Neuron (in vitro differentiated cells): ENCODE data around the gene PRDM15.

Source experiments
- H2AFZ ChIP-seq: one replicate; pipeline ENCODE4 v1.6.1; 2013; ENCODE audit warnings: low read depth, mild to moderate bottlenecking, inconsistent platforms, low read length, moderate library complexity
- H3K27me3 ChIP-seq: one replicate; pipeline ENCODE4 v1.6.1; 2013; ENCODE audit warnings: low read length; ENCODE audit not compliant: insufficient read depth
- H3K36me3 ChIP-seq: one replicate; pipeline ENCODE4 v1.6.1; 2013; ENCODE audit warnings: low read length; ENCODE audit not compliant: insufficient read depth
- H3K4me1 ChIP-seq: one replicate; pipeline ENCODE4 v1.6.1; 2013; ENCODE audit warnings: low read length; ENCODE audit not compliant: insufficient read depth
- H3K4me3 ChIP-seq: 2 replicates; pipeline ENCODE4 v1.5.1; 2013; ENCODE audit warnings: mild to moderate bottlenecking, low read length, moderate library complexity
- H3K9me3 ChIP-seq: one replicate; pipeline ENCODE4 v1.6.1; 2013; ENCODE audit warnings: low read length

The PRDM15 gene

DNA sequence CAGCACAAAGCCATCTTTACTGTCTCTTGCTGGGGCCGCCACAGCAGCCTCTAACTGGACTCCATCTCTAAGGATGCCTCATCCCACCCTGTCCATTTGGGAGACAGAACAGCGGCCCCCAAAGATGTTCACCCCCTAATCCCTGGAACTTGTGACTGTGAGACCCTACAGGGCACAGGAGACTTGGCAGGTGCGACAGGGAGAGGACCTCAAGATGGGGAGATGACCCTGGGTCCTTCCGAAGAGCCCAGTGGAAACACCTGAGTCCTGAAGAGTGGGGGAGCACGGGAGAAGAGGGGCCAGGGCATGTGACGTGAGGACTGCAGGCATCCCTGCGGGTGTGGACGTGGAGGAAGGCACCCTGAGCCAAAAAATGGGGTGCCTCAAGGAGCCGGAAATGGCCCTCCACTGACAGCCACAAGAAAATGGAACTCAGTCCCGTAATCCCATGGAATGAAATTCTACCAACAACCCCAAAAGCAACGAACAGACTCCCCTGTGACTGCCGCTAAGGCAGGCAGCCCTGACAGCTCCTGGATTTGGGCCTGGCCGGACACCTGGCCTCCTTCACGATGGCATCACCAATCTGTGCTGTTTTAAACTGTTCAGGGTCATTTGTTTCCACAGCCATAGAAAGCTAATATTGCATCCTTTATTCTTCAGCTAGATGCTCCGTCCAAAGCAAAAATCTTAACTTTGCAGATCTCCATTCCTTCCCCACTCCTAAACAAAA is 40.7 kb upstream of the PRDM15 start:
- H3K36me3 ChIP-seq = peaks cover 9% of the 10 kb centered on the region
- H2AFZ ChIP-seq = no peak overlapping the region
- H3K4me3 ChIP-seq = no peak overlapping the region
- H3K27me3 ChIP-seq = no peaks in the 10 kb centered on the region
- H3K4me1 ChIP-seq = no peaks in the 10 kb centered on the region
- no peaks in the 10 kb centered on the region for H3K9me3 ChIP-seq

- H3K36me3 ChIP-seq = peaks cover 9% of the 10 kb centered on the region
These were observed 39.6 kb upstream of the PRDM15 start for GRCh38 chr21:41918561-41919358.

DNA sequence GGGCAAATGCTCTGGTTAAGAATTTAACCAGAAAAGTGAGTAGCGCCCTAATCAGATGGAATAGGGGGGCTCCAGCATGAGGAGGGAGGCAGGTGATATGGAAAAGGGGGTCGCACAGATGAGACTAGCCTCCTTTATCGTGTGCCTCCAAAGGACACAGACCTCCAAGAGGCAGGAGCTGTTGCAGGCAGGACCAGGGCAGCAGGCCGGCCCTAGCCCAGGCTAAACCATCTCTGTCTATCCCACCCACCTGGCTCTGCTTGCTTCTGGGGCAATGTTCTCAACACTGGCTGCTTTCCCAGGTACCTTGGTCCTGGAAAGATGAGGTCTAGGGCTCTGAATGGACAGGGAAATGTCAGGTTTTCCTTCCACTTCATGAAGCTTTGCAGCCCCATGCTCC is 38.4 kb upstream of the PRDM15 start:
- H3K4me3 ChIP-seq = no peak overlapping the region
- no peaks in the 10 kb centered on the region for H3K4me1 ChIP-seq
- no peaks in the 10 kb centered on the region for H3K9me3 ChIP-seq
- H3K27me3 ChIP-seq = no peaks in the 10 kb centered on the region
- no peak overlapping the region for H2AFZ ChIP-seq
- H3K36me3 ChIP-seq = peaks cover 9% of the 10 kb centered on the region

More at GRCh38 chr21:41918561-41919358, 39.6 kb upstream of the PRDM15 start:
- Histone ChIP-seq H3K4me1 (no peaks in the 10 kb centered on the region), H2AFZ (no peak overlapping the region), H3K27me3 (no peaks in the 10 kb centered on the region), H3K9me3 (no peaks in the 10 kb centered on the region), H3K4me3 (no peak overlapping the region)

GRCh38 chr21:41916888-41917433 is 37.8 kb upstream of the PRDM15 start:
- Histone ChIP-seq H3K36me3 (peaks cover 9% of the 10 kb centered on the region), H3K27me3 (no peaks in the 10 kb centered on the region), H3K4me1 (no peaks in the 10 kb centered on the region), H3K4me3 (no peak overlapping the region), H3K9me3 (no peaks in the 10 kb centered on the region), H2AFZ (no peak overlapping the region)

DNA sequence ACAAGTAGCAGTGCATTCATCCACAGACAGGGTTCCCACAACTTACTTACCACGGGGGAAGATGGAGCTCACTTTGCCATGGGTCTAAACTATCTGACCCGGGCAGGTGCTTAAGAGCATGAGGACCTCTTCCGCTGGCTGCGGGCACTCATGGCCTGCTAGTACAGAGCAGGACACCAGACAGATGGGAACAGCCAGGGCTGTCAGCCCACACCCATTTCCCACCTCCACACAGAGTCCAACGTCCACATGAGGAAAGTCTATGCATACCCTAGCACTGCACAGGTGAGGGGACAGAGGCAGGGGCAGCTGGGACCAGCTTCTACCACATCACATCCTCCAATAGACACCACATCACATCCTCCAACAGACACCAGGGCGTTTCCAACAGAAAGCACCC is 35.8 kb upstream of the PRDM15 start:
- Histone ChIP-seq H3K4me3 (no peak overlapping the region), H3K27me3 (no peaks in the 10 kb centered on the region), H2AFZ (no peak overlapping the region), H3K9me3 (no peaks in the 10 kb centered on the region), H3K4me1 (no peaks in the 10 kb centered on the region), H3K36me3 (peaks cover 9% of the 10 kb centered on the region)

DNA sequence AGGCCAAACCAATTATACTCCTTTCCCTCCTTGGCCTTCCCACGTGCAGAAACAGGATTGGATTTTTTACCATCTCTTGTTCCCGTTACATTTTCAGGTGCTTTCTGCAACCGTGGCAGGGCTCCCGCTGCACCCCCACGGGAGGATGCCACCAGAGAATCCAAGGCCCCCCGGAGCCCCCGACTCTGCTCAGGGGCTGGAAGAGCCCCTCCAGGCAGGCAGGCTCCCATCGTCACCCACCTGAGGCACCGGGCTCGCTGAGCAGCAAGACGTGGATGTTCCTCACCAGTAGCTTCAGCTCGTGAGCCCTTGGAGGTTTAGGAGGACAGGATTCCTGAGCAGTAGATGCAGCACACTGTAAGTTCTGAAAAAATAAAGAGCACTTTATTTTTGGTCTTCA is 35.2 kb upstream of the PRDM15 start:
- H3K4me1 ChIP-seq = no peaks in the 10 kb centered on the region
- H2AFZ ChIP-seq = no peak overlapping the region
- H3K9me3 ChIP-seq = no peaks in the 10 kb centered on the region
- H3K27me3 ChIP-seq = no peaks in the 10 kb centered on the region
- peaks cover 9% of the 10 kb centered on the region for H3K36me3 ChIP-seq
- H3K4me3 ChIP-seq = no peak overlapping the region

DNA sequence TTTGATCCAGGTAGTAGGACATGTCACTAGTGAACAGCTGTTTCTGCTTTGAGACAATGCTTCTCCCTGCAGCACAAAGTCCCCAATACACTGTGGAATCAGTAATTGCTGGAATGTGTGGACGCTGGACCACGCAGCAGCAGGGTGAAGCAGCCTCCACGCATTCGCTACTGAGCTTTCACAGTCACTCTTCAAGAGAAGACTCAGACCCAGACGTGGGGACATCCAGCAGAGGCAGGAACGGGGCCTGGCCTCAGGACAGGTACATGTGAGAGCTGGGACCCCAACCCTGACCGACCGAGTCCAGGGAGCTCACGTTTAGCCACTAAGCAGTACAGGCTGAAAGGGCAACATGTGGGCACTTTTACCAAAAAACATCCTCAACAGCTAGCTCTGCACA is 34.1 kb upstream of the PRDM15 start:
- H3K36me3 ChIP-seq = peaks cover 9% of the 10 kb centered on the region
- H3K9me3 ChIP-seq = no peaks in the 10 kb centered on the region
- no peak overlapping the region for H3K4me3 ChIP-seq
- H3K4me1 ChIP-seq = no peaks in the 10 kb centered on the region
- H2AFZ ChIP-seq = no peak overlapping the region
- H3K27me3 ChIP-seq = no peaks in the 10 kb centered on the region

GRCh38 chr21:41908829-41909228 is 29.7 kb upstream of the PRDM15 start:
- H3K4me1 ChIP-seq = no peaks in the 10 kb centered on the region
- H3K36me3 ChIP-seq = peaks cover 5% of the 10 kb centered on the region
- no peaks in the 10 kb centered on the region for H3K27me3 ChIP-seq
- no peak overlapping the region for H3K4me3 ChIP-seq
- H2AFZ ChIP-seq = no peak overlapping the region
- no peaks in the 10 kb centered on the region for H3K9me3 ChIP-seq

DNA sequence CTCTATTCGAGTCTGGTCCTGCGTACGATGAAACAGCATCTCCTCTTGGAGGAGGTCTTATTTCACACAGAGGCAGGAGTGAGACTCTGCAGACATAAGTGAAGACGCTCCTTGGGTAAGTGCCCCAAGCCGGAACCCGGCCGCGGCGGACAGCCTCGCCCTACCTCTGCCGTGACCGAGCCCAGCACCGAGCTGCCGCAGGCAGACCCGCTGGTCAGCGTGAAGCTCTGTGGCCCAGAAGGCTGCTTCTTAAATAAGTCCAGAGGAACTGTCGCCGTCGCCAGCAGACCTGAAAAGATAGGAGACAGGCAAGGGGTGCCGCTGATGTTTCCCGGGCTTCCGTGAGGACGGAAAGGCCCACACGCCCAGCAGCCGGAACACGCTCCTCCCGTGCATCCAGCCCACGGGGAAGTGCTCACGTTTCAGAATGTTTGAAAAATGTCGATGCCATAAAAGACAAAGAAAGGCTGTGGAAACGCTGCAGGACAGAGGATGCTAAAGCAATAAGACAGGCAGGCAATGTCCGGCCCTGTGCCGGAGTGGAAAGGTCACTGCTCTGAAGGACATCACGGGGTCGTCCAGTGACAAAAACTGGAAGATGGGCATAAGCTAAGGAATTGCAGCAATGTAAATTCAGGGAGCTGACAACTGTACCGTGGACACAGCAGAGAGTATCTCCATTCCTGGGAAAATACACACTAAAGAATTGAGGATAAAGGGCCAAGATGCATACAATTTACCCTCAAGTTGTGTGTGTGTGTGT is 28.5 kb upstream of the PRDM15 start:
- H2AFZ ChIP-seq = no peak overlapping the region
- H3K27me3 ChIP-seq = no peaks in the 10 kb centered on the region
- no peak overlapping the region for H3K4me3 ChIP-seq
- no peaks in the 10 kb centered on the region for H3K4me1 ChIP-seq
- no peaks in the 10 kb centered on the region for H3K9me3 ChIP-seq
- H3K36me3 ChIP-seq = peaks cover 5% of the 10 kb centered on the region

DNA sequence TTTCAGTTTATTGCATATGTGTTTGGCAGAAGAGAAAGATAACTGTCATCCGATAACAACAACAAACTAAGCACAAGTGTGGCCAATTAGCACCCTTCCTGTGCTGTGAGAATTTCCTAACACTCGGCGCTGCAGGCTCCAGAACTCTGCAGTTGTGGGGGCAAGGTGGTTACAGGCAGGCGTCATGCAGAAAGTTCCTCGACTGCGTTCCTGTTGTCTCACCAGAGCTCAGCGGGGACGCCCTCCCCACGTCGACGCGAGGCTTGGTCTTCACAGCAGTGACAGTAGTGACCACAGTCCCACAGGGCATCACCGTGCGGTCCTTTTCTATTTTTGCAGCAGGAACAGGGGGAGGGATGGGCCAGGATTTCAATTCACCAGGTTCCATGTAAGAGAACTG is 27.6 kb upstream of the PRDM15 start:
- Histone ChIP-seq H3K36me3 (peaks cover 5% of the 10 kb centered on the region), H3K9me3 (no peaks in the 10 kb centered on the region), H3K4me1 (no peaks in the 10 kb centered on the region), H2AFZ (no peak overlapping the region), H3K4me3 (no peak overlapping the region), H3K27me3 (no peaks in the 10 kb centered on the region)

DNA sequence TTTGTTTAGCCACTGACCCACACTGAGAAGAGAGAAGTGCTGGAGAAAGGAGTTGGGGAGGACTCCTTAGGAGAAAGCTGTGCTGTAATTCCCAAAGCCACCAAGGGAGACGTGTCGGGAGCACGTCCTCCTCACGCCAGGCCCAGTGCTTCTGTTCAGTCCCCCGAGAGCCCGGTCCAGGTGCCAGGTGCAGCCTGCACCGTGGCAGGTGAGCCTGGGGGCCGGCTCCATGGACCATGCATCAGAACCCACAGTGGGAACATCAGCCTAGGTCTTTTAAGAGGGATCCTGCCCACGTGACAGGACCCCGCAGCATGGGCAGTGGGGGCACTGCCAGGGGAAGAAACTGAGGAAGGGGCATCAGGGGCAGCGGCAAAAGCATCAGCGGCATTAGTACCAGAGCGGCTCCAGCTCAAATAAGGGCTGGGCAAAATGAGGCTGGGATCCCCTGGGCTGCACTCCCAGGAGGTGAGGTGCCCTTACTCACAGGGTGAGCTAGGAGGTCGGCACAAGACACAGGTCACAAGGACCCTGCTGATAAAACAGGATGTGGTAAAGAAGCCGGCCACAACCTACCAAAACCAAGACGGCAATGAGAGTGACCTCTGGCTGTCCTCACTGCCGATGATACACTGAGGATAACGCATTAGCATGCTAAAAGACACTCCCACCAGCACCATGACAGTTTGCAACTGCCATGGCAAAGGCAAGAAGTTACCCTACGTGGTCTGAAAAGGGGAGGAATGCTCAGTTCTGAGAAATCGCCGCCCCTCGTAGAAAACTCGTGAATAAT is 24.6 kb upstream of the PRDM15 start:
- Histone ChIP-seq H3K9me3 (no peaks in the 10 kb centered on the region), H3K36me3 (peaks cover 11% of the 10 kb centered on the region), H3K4me3 (no peak overlapping the region), H2AFZ (no peak overlapping the region), H3K27me3 (no peaks in the 10 kb centered on the region), H3K4me1 (peaks cover 7% of the 10 kb centered on the region)

- H3K4me3 ChIP-seq = no peak overlapping the region
- no peaks in the 10 kb centered on the region for H3K27me3 ChIP-seq
- H3K4me1 ChIP-seq = peaks cover 7% of the 10 kb centered on the region
- H2AFZ ChIP-seq = no peak overlapping the region
- peaks cover 11% of the 10 kb centered on the region for H3K36me3 ChIP-seq
- no peaks in the 10 kb centered on the region for H3K9me3 ChIP-seq
These were observed 23.8 kb upstream of the PRDM15 start for GRCh38 chr21:41902946-41903345.
